ENCODE results near the gene CFAP74.

DNA sequence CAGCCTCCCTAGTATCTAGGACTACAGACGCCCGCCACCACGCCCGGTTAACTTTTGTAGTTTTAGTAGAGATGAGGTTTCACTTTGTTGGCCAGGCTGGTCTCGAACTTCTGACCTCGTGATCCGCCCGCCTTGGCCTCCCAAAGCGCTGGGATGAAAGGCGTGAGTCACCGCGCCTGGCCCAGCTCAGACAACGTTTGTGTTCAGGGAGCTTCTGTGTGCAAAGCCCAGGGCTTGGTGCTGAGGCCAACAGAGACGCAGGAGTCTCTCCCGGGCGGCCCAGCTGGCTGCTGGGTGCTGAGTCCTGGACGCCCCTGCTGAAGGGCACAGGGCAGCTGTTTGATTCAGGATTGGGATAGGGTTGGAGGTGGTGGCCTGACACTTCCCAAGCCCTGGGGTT is 49.6 kb upstream of the CFAP74 start:
- TF ChIP-seq, protein P1, sequence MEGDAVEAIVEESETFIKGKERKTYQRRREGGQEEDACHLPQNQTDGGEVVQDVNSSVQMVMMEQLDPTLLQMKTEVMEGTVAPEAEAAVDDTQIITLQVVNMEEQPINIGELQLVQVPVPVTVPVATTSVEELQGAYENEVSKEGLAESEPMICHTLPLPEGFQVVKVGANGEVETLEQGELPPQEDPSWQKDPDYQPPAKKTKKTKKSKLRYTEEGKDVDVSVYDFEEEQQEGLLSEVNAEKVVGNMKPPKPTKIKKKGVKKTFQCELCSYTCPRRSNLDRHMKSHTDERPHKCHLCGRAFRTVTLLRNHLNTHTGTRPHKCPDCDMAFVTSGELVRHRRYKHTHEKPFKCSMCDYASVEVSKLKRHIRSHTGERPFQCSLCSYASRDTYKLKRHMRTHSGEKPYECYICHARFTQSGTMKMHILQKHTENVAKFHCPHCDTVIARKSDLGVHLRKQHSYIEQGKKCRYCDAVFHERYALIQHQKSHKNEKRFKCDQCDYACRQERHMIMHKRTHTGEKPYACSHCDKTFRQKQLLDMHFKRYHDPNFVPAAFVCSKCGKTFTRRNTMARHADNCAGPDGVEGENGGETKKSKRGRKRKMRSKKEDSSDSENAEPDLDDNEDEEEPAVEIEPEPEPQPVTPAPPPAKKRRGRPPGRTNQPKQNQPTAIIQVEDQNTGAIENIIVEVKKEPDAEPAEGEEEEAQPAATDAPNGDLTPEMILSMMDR (IDR thresholded peaks at IDR 0.05): no peak
- no peak for TF ChIP-seq POLR2A (IDR thresholded peaks at IDR 0.05)
